Anterior cingulate cortex (tissue), 58 donors: ENCODE results near the gene TSPAN7.

ENCODE experiments used
- DNase-seq, 58 donors: peaks; one replicate each; lab custom pipeline; 2025; lab: John Stamatoyannopoulos, UW

The TSPAN7 gene

GRCh38 chrX:38561126-38561868 is at the start of gene TSPAN7:
Gene TSPAN7, plus strand, starts transcription at chrX:38561542. Its CDS starts 5 bp downstream, at chrX:38561547.
- peak; percentile 0 to 82 (median 68) for DNase-seq

GRCh38 chrX:38513112-38513742 is 48.1 kb upstream of the TSPAN7 start:
- DNase-seq = peak in 7 of 58 donors; percentile 0 to 14 (median 1)

- peak in 11 of 58 donors; percentile 1 to 52 (median 12) for DNase-seq
These were observed 47.1 kb upstream of the TSPAN7 start for GRCh38 chrX:38514016-38514854.

GRCh38 chrX:38515291-38515690 is 46.1 kb upstream of the TSPAN7 start:
- DNase-seq = no peak

- peak in 1 of 58 donors; percentile 9 for DNase-seq
These were observed 45.1 kb upstream of the TSPAN7 start for GRCh38 chrX:38516196-38516774.

GRCh38 chrX:38519651-38520050 is 41.7 kb upstream of the TSPAN7 start:
- no peak for DNase-seq

GRCh38 chrX:38538134-38538533 is 23.2 kb upstream of the TSPAN7 start:
- no peak for DNase-seq

GRCh38 chrX:38539748-38540147 is 21.6 kb upstream of the TSPAN7 start:
- no peak for DNase-seq

GRCh38 chrX:38548508-38548907 is 12.8 kb upstream of the TSPAN7 start:
- DNase-seq = no peak

GRCh38 chrX:38552721-38553120 is 8.6 kb upstream of the TSPAN7 start:
- no peak for DNase-seq

- no peak for DNase-seq
These were observed 2.7 kb upstream of the TSPAN7 start for GRCh38 chrX:38558686-38559085.

GRCh38 chrX:38560776-38561125 is 591 bp upstream of the TSPAN7 start:
- peak in 7 of 58 donors; percentile 0 to 27 (median 12) for DNase-seq

GRCh38 chrX:38561951-38562719 is 793 bp downstream of the TSPAN7 start:
- DNase-seq = peak in 56 of 58 donors; percentile 1 to 69 (median 30)

- peak in 1 of 58 donors; percentile 5 for DNase-seq
These were observed 1.7 kb downstream of the TSPAN7 start for GRCh38 chrX:38563030-38563429.

- DNase-seq = no peak
These were observed 9.1 kb downstream of the TSPAN7 start for GRCh38 chrX:38570396-38570795.

- DNase-seq = no peak
These were observed 9.7 kb downstream of the TSPAN7 start for GRCh38 chrX:38571058-38571457.

- DNase-seq = no peak
These were observed 13.5 kb downstream of the TSPAN7 start for GRCh38 chrX:38574858-38575257.

- DNase-seq = no peak
These were observed 14.5 kb downstream of the TSPAN7 start for GRCh38 chrX:38575888-38576287.

GRCh38 chrX:38577738-38578137 is 16.4 kb downstream of the TSPAN7 start:
- no peak for DNase-seq

GRCh38 chrX:38578167-38578566 is 16.8 kb downstream of the TSPAN7 start:
- no peak for DNase-seq
